Suprapubic skin (tissue), 4 donors: Measurements from ENCODE around the gene RALGPS1. TPM values are rescaled to one million over a fixed set of nuclear protein-coding genes. Genes with fewer than 3 reads are reported as not detected.

Experiments
- DNase-seq, 2 donors: peaks; one replicate each; pipeline ENCODE4 v3.0.0-alpha.2; 2019; ENCODE audit warnings: low spot score in 2 of 2
- H3K27ac ChIP-seq: fragments of 200-600 bp; sonication (generic); one replicate; pipeline ENCODE4 v1.5.1; 2019
- H3K27me3 ChIP-seq: fragments of 200-600 bp; sonication (generic); one replicate; pipeline ENCODE4 v1.5.1; 2019
- H3K36me3 ChIP-seq: fragments of 200-600 bp; sonication (generic); one replicate; pipeline ENCODE4 v1.5.1; 2019
- H3K4me1 ChIP-seq: fragments of 200-600 bp; sonication (generic); one replicate; pipeline ENCODE4 v1.5.1; 2019
- H3K4me3 ChIP-seq: fragments of 200-600 bp; sonication (generic); one replicate; pipeline ENCODE4 v1.5.1; 2019; ENCODE audit warnings: mild to moderate bottlenecking
- H3K9me3 ChIP-seq: fragments of 200-600 bp; sonication (generic); one replicate; pipeline ENCODE4 v1.5.1; 2019
- EP300 ChIP-seq: sonication (generic); formaldehyde crosslinking; IDR thresholded peaks from one replicate; pipeline ENCODE4 v1.6.1; 2017; ENCODE audit warnings: antibody characterized with exemption
- POLR2A ChIP-seq, 2 donors: fragments of 450-650 bp; IDR thresholded peaks; one replicate each; pipeline ENCODE4 v1.6.1; 2017; ENCODE audit warnings: antibody characterized with exemption in 2 of 2, mild to moderate bottlenecking in 2 of 2, moderate library complexity in 2 of 2
- POLR2AphosphoS5 ChIP-seq, 3 donors: sonication (generic); formaldehyde crosslinking; IDR thresholded peaks; one replicate each; pipeline ENCODE4 v1.6.1; 2017; ENCODE audit warnings: antibody characterized with exemption in 3 of 3
- WGBS: methylation state at CpG from one replicate; pipeline ENCODE4 v1.1.5; 2018; 5-methylcytosine and 5-hydroxymethylcytosine counted together
- total RNA-seq, 4 donors: library from RNA; depleted of rRNA; stranded (reverse); fragments of >200 nt; gene quantifications; one replicate each; pipeline ENCODE4 v1.1.0, GENCODE V29; 2016
- TF ChIP-seq, protein P1 (sequence below), 2 donors: fragments of 200-600 bp in 1 of 2; fragments of 450-650 bp in 1 of 2; sonication (generic) in 1 of 2; IDR thresholded peaks; one replicate each; pipeline ENCODE4 v1.5.1; 2016 to 2019; ENCODE audit warnings: antibody characterized with exemption in 2 of 2, mild to moderate bottlenecking in 1 of 2, moderate library complexity in 1 of 2

The RALGPS1 gene
- total RNA-seq, 4 donors from 2014 or later: 14.8 to 86.7 (median 21.4) TPM

DNA sequence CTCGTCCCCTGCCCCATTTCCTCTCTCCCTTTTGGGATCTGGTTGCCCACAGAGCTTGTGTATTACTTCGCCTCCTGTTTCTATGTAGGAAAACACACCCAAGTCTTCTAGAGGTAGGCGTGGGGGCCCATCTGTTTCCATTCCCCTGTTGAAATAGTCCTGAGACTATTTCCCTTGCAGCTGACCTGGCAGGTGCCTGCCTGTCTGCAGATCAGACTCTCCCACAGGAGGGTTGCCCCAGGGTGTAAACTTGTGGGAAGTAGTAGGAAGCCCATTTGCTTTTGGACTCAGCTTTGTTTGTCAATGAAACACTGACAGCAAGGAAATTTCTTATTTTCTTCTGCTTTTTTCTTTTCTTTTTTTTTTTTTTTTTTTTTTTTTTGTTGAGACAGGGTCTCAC lies 333.7 kb downstream of the RALGPS1 start:
- no peak overlapping the region for H3K4me3 ChIP-seq
- H3K9me3 ChIP-seq: no peaks in the 10 kb centered on the region
- H3K27me3 ChIP-seq: no peaks in the 10 kb centered on the region
- DNase-seq: no peak
- peaks cover 6% of the 10 kb centered on the region for H3K4me1 ChIP-seq
- 76% methylated on average over 3 of the region's 3 CpGs for WGBS
- H3K27ac ChIP-seq: no peak overlapping the region
- no peaks in the 10 kb centered on the region for H3K36me3 ChIP-seq
- TF ChIP-seq POLR2A (IDR thresholded peaks at IDR 0.05) (no peak), POLR2AphosphoS5 (IDR thresholded peaks at IDR 0.05) (no peak), EP300 (no peak)
- TF ChIP-seq, protein P1, sequence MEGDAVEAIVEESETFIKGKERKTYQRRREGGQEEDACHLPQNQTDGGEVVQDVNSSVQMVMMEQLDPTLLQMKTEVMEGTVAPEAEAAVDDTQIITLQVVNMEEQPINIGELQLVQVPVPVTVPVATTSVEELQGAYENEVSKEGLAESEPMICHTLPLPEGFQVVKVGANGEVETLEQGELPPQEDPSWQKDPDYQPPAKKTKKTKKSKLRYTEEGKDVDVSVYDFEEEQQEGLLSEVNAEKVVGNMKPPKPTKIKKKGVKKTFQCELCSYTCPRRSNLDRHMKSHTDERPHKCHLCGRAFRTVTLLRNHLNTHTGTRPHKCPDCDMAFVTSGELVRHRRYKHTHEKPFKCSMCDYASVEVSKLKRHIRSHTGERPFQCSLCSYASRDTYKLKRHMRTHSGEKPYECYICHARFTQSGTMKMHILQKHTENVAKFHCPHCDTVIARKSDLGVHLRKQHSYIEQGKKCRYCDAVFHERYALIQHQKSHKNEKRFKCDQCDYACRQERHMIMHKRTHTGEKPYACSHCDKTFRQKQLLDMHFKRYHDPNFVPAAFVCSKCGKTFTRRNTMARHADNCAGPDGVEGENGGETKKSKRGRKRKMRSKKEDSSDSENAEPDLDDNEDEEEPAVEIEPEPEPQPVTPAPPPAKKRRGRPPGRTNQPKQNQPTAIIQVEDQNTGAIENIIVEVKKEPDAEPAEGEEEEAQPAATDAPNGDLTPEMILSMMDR (IDR thresholded peaks at IDR 0.05): no peak

GRCh38 chr9:127249877-127250276 lies 335.3 kb downstream of the RALGPS1 start:
- H3K27ac ChIP-seq: no peak overlapping the region
- DNase-seq: no peak
- WGBS: 86% methylated on average over 5 of the region's 5 CpGs

GRCh38 chr9:127250896-127251391 lies 336.4 kb downstream of the RALGPS1 start:
- Histone ChIP-seq H3K27me3 (no peaks in the 10 kb centered on the region), H3K27ac (no peak overlapping the region), H3K4me3 (no peak overlapping the region), H3K4me1 (no peaks in the 10 kb centered on the region), H3K36me3 (no peaks in the 10 kb centered on the region), H3K9me3 (no peaks in the 10 kb centered on the region)
- 88% methylated on average over 3 of the region's 3 CpGs for WGBS
- TF ChIP-seq POLR2AphosphoS5 (IDR thresholded peaks at IDR 0.05) (no peak), EP300 (no peak)
- no peak for DNase-seq

More at GRCh38 chr9:127249877-127250276, 335.3 kb downstream of the RALGPS1 start:
- Histone ChIP-seq H3K27me3 (no peaks in the 10 kb centered on the region), H3K4me3 (no peak overlapping the region), H3K9me3 (no peaks in the 10 kb centered on the region), H3K4me1 (peaks cover 6% of the 10 kb centered on the region), H3K36me3 (no peaks in the 10 kb centered on the region)
- TF ChIP-seq, protein P1 (IDR thresholded peaks at IDR 0.05): no peak
- no peak for TF ChIP-seq POLR2AphosphoS5 (IDR thresholded peaks at IDR 0.05)
- no peak for TF ChIP-seq POLR2A (IDR thresholded peaks at IDR 0.05)
- TF ChIP-seq EP300: no peak

- no peak for DNase-seq
- no peaks in the 10 kb centered on the region for H3K9me3 ChIP-seq
- no peak for TF ChIP-seq POLR2AphosphoS5 (IDR thresholded peaks at IDR 0.05)
- TF ChIP-seq, protein P1 (IDR thresholded peaks at IDR 0.05): no peak
- no peak for TF ChIP-seq POLR2A (IDR thresholded peaks at IDR 0.05)
- no peak for TF ChIP-seq EP300
- 93% methylated on average over 4 of the region's 4 CpGs for WGBS
- no peaks in the 10 kb centered on the region for H3K4me1 ChIP-seq
- no peaks in the 10 kb centered on the region for H3K27me3 ChIP-seq
- no peak overlapping the region for H3K4me3 ChIP-seq
- H3K27ac ChIP-seq: no peak overlapping the region
- no peaks in the 10 kb centered on the region for H3K36me3 ChIP-seq
These were observed 338.1 kb downstream of the RALGPS1 start for GRCh38 chr9:127252410-127253318.

GRCh38 chr9:127253446-127253845 lies 338.9 kb downstream of the RALGPS1 start:
- no peaks in the 10 kb centered on the region for H3K36me3 ChIP-seq
- TF ChIP-seq POLR2AphosphoS5 (IDR thresholded peaks at IDR 0.05) (no peak), POLR2A (IDR thresholded peaks at IDR 0.05) (no peak), EP300 (no peak)
- TF ChIP-seq, protein P1 (IDR thresholded peaks at IDR 0.05): no peak
- WGBS: 78% methylated on average over 2 of the region's 2 CpGs
- H3K4me1 ChIP-seq: no peaks in the 10 kb centered on the region
- no peak overlapping the region for H3K4me3 ChIP-seq
- H3K27me3 ChIP-seq: no peaks in the 10 kb centered on the region
- DNase-seq: no peak
- H3K9me3 ChIP-seq: no peaks in the 10 kb centered on the region
- no peak overlapping the region for H3K27ac ChIP-seq
